ENCODE results near the gene CYP2J2.
"Not testable (repeated sequence)": the region's sequence is repeated elsewhere in the genome, so short reads cannot be mapped to it uniquely, and the experiment has no call there.

CYP2J2 gene

GRCh38 chr1:59857679-59858354 lies 68.8 kb downstream of the CYP2J2 start:
- no peak for DNase-seq

- DNase-seq, result no peak
These were observed 69.7 kb downstream of the CYP2J2 start for GRCh38 chr1:59856725-59857338.

GRCh38 chr1:59855297-59855696 lies 71.3 kb downstream of the CYP2J2 start:
- DNase-seq, result not testable (repeated sequence)

- no peak for DNase-seq
These were observed 74.5 kb downstream of the CYP2J2 start for GRCh38 chr1:59852117-59852516.

GRCh38 chr1:59846895-59847282 lies 79.7 kb downstream of the CYP2J2 start:
- DNase-seq, result no peak

- no peak for DNase-seq
These were observed 80.2 kb downstream of the CYP2J2 start for GRCh38 chr1:59846209-59846894.

GRCh38 chr1:59845091-59845490 lies 81.5 kb downstream of the CYP2J2 start:
- no peak for DNase-seq

All from activated effector memory CD4-positive, alpha-beta T cell treated with anti-CD3 and anti-CD28 coated beads, Interleukin-2, amount 50 U/mL, for 16 hours (primary cell).